Kidney epithelial cell (primary cell): ENCODE results near the gene THY1. TPM values are rescaled to one million over a fixed set of nuclear protein-coding genes. Genes with fewer than 3 reads are reported as not detected.
"Not testable (repeated sequence)": the region's sequence is repeated elsewhere in the genome, so short reads cannot be mapped to it uniquely, and the experiment has no call there.

Experiments used
- DNase-seq: peaks from one replicate; pipeline ENCODE4 v3.0.0-alpha.2; 2010; ENCODE audit warnings: low read depth
- H3K27me3 ChIP-seq: 2 replicates; pipeline ENCODE4 v1.6.0; 2011; ENCODE audit warnings: low read length; ENCODE audit not compliant: control insufficient read depth, insufficient read depth
- H3K36me3 ChIP-seq: 2 replicates; pipeline ENCODE4 v1.5.1; 2011; ENCODE audit warnings: low read length; ENCODE audit not compliant: control insufficient read depth, insufficient read depth
- H3K4me3 ChIP-seq: 2 replicates; pipeline ENCODE4 v1.5.1; 2011; ENCODE audit warnings: low read depth, mild to moderate bottlenecking, control low read depth, low read length
- CTCF ChIP-seq: IDR thresholded peaks from 2 replicates; pipeline ENCODE4 v1.5.1; 2011; ENCODE audit warnings: mild to moderate bottlenecking, moderate library complexity, low read length, control low read depth, inconsistent platforms; ENCODE audit not compliant: insufficient read depth, poor library complexity, severe bottlenecking
- total RNA-seq: library from RNA; depleted of rRNA; stranded (reverse); fragments of >200 nt; gene quantifications from 2 replicates; pipeline ENCODE4 v1.2.3, GENCODE V29; 2015

The THY1 gene
- total RNA-seq, 1 donor from 2014 or later = 5.4 TPM

GRCh38 chr11:119446871-119447663, 24.1 kb upstream of the THY1 start:
- peaks cover 2% of the 10 kb centered on the region for H3K27me3 ChIP-seq
- no peak overlapping the region for H3K4me3 ChIP-seq
- DNase-seq = no peak
- H3K36me3 ChIP-seq = no peaks in the 10 kb centered on the region
- TF ChIP-seq CTCF = no peak

- H3K36me3 ChIP-seq = no peaks in the 10 kb centered on the region
- DNase-seq = no peak
- H3K27me3 ChIP-seq = peaks cover 2% of the 10 kb centered on the region
- TF ChIP-seq CTCF = no peak
- H3K4me3 ChIP-seq = no peak overlapping the region
Observed at GRCh38 chr11:119446434-119446833, 23.5 kb upstream of the THY1 start.

- no peak overlapping the region for H3K4me3 ChIP-seq
- no peak for DNase-seq
- no peak for TF ChIP-seq CTCF
- no peaks in the 10 kb centered on the region for H3K36me3 ChIP-seq
- H3K27me3 ChIP-seq = peaks cover 2% of the 10 kb centered on the region
Observed at GRCh38 chr11:119445850-119446249, 22.9 kb upstream of the THY1 start.

GRCh38 chr11:119445379-119445778, 22.4 kb upstream of the THY1 start:
- Histone ChIP-seq H3K36me3 (no peaks in the 10 kb centered on the region), H3K27me3 (peaks cover 2% of the 10 kb centered on the region), H3K4me3 (no peak overlapping the region)
- DNase-seq = no peak
- no peak for TF ChIP-seq CTCF

GRCh38 chr11:119441898-119442243, 18.9 kb upstream of the THY1 start:
- DNase-seq = no peak
- Histone ChIP-seq H3K36me3 (no peaks in the 10 kb centered on the region), H3K4me3 (no peak overlapping the region), H3K27me3 (no peaks in the 10 kb centered on the region)
- TF ChIP-seq CTCF = no peak

GRCh38 chr11:119438599-119438998, 15.6 kb upstream of the THY1 start:
- no peak for TF ChIP-seq CTCF
- no peaks in the 10 kb centered on the region for H3K27me3 ChIP-seq
- no peak for DNase-seq
- no peaks in the 10 kb centered on the region for H3K36me3 ChIP-seq
- H3K4me3 ChIP-seq = no peak overlapping the region

GRCh38 chr11:119437521-119437920, 14.5 kb upstream of the THY1 start:
- not testable (repeated sequence) for H3K4me3 ChIP-seq, H3K27me3 ChIP-seq, H3K36me3 ChIP-seq, DNase-seq
